ENCODE data around the gene FZD10.

DNA sequence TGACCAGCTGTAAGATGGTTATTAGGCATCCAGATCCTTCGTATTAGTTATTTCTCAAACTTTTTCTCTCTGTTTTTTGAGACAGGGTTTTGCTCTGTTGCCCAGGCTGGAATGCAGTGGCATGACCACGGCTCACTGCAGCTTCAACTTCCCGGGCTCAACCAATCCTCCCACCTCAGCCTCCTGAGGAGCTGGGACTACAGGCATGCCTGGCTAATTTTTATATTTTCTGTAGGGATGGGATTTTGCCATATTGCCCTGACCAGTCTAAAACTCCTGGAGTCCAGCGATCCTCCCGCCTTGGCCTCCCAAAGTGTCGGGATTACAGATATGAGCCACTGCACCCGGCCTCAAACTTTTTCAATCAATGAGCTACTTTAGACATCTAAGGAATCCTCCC, 33.1 kb downstream of the FZD10 start:
- TF ChIP-seq, protein P1, sequence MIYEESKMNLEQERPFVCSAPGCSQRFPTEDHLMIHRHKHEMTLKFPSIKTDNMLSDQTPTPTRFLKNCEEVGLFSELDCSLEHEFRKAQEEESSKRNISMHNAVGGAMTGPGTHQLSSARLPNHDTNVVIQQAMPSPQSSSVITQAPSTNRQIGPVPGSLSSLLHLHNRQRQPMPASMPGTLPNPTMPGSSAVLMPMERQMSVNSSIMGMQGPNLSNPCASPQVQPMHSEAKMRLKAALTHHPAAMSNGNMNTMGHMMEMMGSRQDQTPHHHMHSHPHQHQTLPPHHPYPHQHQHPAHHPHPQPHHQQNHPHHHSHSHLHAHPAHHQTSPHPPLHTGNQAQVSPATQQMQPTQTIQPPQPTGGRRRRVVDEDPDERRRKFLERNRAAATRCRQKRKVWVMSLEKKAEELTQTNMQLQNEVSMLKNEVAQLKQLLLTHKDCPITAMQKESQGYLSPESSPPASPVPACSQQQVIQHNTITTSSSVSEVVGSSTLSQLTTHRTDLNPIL (CRISPR knock-in tag; IDR thresholded peaks at IDR 0.05; ENCODE audit: low read depth): no peak
- no peak for TF ChIP-seq ARNTL (CRISPR knock-in tag; IDR thresholded peaks at IDR 0.05; ENCODE audit: borderline replicate concordance, low read depth)
- no peak for TF ChIP-seq ZFP3 (CRISPR knock-in tag; IDR thresholded peaks at IDR 0.05)
- no peak for TF ChIP-seq ZNF70 (CRISPR knock-in tag; IDR thresholded peaks at IDR 0.05)
- TF ChIP-seq, protein P2, sequence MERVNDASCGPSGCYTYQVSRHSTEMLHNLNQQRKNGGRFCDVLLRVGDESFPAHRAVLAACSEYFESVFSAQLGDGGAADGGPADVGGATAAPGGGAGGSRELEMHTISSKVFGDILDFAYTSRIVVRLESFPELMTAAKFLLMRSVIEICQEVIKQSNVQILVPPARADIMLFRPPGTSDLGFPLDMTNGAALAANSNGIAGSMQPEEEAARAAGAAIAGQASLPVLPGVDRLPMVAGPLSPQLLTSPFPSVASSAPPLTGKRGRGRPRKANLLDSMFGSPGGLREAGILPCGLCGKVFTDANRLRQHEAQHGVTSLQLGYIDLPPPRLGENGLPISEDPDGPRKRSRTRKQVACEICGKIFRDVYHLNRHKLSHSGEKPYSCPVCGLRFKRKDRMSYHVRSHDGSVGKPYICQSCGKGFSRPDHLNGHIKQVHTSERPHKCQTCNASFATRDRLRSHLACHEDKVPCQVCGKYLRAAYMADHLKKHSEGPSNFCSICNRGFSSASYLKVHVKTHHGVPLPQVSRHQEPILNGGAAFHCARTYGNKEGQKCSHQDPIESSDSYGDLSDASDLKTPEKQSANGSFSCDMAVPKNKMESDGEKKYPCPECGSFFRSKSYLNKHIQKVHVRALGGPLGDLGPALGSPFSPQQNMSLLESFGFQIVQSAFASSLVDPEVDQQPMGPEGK (CRISPR knock-in tag; IDR thresholded peaks at IDR 0.05; ENCODE audit: borderline replicate concordance): no peak
- TF ChIP-seq BACH2 (CRISPR knock-in tag; IDR thresholded peaks at IDR 0.05; ENCODE audit: borderline replicate concordance): no peak

All from SK-N-SH treated with all-trans-retinoic acid at 6 μM for 48 hours (cell line).